K562 (cell line): ENCODE measurements around the gene COL10A1. TPM values are rescaled to one million over a fixed set of nuclear protein-coding genes. Genes with fewer than 3 reads are reported as not detected.

Experiments
- CBFA2T2 ChIP-seq: fragments of 450-650 bp; conservative IDR thresholded peaks from 2 replicates; pipeline ENCODE4 v1.6.1; 2017; ENCODE audit warnings: mild to moderate bottlenecking
- CTBP1 ChIP-seq: fragments of 450-650 bp; IDR thresholded peaks from 2 replicates; pipeline ENCODE4 v1.6.1; 2016; ENCODE audit warnings: borderline replicate concordance
- HNRNPL ChIP-seq: fragments of 200-400 bp; formaldehyde crosslinking; IDR thresholded peaks from 2 replicates; pipeline ENCODE4 v1.6.1; 2017; ENCODE audit warnings: low read depth, mild to moderate bottlenecking, low read length
- IFI16 ChIP-seq: fragments of 250-450 bp; sonication (Bioruptor Pico); IDR thresholded peaks from 2 replicates; pipeline ENCODE4 v2.1.2; 2022; ENCODE audit warnings: mild to moderate bottlenecking, inconsistent platforms
- MEF2D ChIP-seq: conservative IDR thresholded peaks from 2 replicates; pipeline ENCODE4 v1.6.1; 2016; ENCODE audit warnings: low read depth, missing genetic modification characterization, missing compliant biosample characterization
- PML ChIP-seq: IDR thresholded peaks from 2 replicates; pipeline ENCODE4 v1.6.1; 2012; ENCODE audit warnings: low read length, inconsistent platforms
- SMARCA4 ChIP-seq: fragments of 450-650 bp; IDR thresholded peaks from 2 replicates; pipeline ENCODE4 v1.6.1; 2016
- SMARCE1 ChIP-seq: fragments of 450-650 bp; IDR thresholded peaks from 2 replicates; pipeline ENCODE4 v1.7.1; 2016; ENCODE audit warnings: mild to moderate bottlenecking
- STAT5A ChIP-seq: IDR thresholded peaks from 2 replicates; pipeline ENCODE4 v1.6.1; 2012; ENCODE audit warnings: low read length, inconsistent platforms, borderline replicate concordance
- TBP ChIP-seq: optimal IDR thresholded peaks from 2 replicates; pipeline ENCODE3; 2011; ENCODE audit warnings: low read depth, low read length, improper control_type of control experiment
- TEAD4 ChIP-seq, 2 experiments: sonication (generic) in 1 of 2; formaldehyde crosslinking in 1 of 2; IDR thresholded peaks; 2 replicates each; pipeline versions ENCODE4 v1.6.1 to v1.8.0; 2012 to 2022; ENCODE audit warnings: borderline replicate concordance in 1 of 2, inconsistent platforms in 1 of 2, low read length in 1 of 2, mild to moderate bottlenecking in 1 of 2, missing genetic modification reagents in 1 of 2
- ZEB2 ChIP-seq: fragments of 450-650 bp; IDR thresholded peaks from 2 replicates; pipeline ENCODE4 v1.6.1; 2016
- ZNF707 ChIP-seq: fragments of 250-450 bp; sonication (Bioruptor Pico); conservative IDR thresholded peaks from 2 replicates; pipeline ENCODE4 v1.8.0; 2022; ENCODE audit warnings: inconsistent platforms, mild to moderate bottlenecking, moderate library complexity
- polyA plus RNA-seq, 8 experiments: library from polyadenylated mRNA; depleted of rRNA in 4 of 8; stranded (reverse) in 5 of 8; unstranded in 3 of 8; fragments of >200 nt; fragmentation: Nextera tagmentation in 2 of 8; fragmentation: Illumina TruSeq in 1 of 8; extraction: Ambion mirVana in 2 of 8; extraction: Trizol in 1 of 8; gene quantifications; 2 replicates each; pipeline versions ENCODE4 v1.2.1 to v1.2.3, GENCODE V29; 2011 to 2014; ENCODE audit warnings: inconsistent platforms in 1 of 8, missing spikeins in 1 of 8
- total RNA-seq, 7 experiments: library from RNA; depleted of rRNA in 6 of 7; stranded (reverse); fragments of >200 nt in 6 of 7; fragmentation: Illumina TruSeq in 2 of 7; extraction: Trizol in 2 of 7; gene quantifications; 2 replicates each; pipeline versions ENCODE4 v1.2.1 to v1.2.3, GENCODE V29; 2011 to 2021; ENCODE audit warnings: low replicate concordance in 1 of 7
- TF ChIP-seq, protein P1 (sequence below), 2 experiments: fragments of 450-650 bp; IDR thresholded peaks; 2 replicates each; pipeline ENCODE4 v1.6.1; 2016; ENCODE audit warnings: mild to moderate bottlenecking in 2 of 2, borderline replicate concordance in 1 of 2, low read depth in 1 of 2, moderate library complexity in 1 of 2
- TF ChIP-seq, protein P2 (sequence below): fragments of 450-650 bp; IDR thresholded peaks from 2 replicates; pipeline ENCODE4 v1.6.1; 2016
- TF ChIP-seq, protein P3 (sequence below), 2 experiments: IDR thresholded peaks in 1 of 2; conservative IDR thresholded peaks in 1 of 2; 2 replicates each; pipeline ENCODE4 v1.6.1; 2016; ENCODE audit warnings: low read depth in 2 of 2, mild to moderate bottlenecking in 1 of 2, missing compliant biosample characterization in 1 of 2, missing genetic modification characterization in 1 of 2, moderate library complexity in 1 of 2

The COL10A1 gene
- total and polyA plus RNA-seq, 9 of the 15 experiments (the other 6 are each of a cell fraction or from before 2014, with no cell fraction given), result 0.06 to 0.08 TPM; not detected in 7

DNA sequence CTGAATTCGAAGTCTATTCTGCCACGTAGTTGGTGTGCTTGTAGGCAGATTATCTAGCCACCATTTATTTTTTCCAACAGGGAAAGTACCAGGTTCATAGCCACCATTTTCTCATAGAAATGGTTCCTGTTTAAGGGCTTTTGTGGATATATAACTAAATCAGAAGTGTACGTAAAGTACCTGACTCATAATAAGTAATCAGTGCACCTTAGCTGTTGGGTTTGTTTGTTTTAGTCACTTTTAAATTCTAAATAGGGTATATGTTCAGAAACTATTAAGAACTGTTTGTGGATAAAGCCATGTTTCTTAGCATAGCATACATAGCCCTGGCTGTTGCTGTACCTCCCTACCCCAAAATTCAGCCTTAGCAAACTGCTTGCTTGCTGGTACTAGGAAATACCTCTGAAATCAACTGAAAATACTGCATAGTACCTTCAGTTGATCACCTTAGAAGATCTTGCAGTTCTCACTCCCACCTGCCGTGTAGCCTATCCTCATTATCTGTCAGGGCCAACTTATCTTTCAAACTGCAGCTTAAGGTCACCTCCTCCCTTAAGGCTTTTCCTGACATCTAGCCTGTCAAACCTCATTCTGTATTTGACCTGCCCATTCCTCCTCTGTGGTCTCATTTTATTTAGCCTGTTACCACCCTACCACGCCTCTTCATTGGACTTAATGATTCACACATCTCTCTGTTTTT, 44.6 kb upstream of the COL10A1 start (continued):
- TF ChIP-seq, protein P1, sequence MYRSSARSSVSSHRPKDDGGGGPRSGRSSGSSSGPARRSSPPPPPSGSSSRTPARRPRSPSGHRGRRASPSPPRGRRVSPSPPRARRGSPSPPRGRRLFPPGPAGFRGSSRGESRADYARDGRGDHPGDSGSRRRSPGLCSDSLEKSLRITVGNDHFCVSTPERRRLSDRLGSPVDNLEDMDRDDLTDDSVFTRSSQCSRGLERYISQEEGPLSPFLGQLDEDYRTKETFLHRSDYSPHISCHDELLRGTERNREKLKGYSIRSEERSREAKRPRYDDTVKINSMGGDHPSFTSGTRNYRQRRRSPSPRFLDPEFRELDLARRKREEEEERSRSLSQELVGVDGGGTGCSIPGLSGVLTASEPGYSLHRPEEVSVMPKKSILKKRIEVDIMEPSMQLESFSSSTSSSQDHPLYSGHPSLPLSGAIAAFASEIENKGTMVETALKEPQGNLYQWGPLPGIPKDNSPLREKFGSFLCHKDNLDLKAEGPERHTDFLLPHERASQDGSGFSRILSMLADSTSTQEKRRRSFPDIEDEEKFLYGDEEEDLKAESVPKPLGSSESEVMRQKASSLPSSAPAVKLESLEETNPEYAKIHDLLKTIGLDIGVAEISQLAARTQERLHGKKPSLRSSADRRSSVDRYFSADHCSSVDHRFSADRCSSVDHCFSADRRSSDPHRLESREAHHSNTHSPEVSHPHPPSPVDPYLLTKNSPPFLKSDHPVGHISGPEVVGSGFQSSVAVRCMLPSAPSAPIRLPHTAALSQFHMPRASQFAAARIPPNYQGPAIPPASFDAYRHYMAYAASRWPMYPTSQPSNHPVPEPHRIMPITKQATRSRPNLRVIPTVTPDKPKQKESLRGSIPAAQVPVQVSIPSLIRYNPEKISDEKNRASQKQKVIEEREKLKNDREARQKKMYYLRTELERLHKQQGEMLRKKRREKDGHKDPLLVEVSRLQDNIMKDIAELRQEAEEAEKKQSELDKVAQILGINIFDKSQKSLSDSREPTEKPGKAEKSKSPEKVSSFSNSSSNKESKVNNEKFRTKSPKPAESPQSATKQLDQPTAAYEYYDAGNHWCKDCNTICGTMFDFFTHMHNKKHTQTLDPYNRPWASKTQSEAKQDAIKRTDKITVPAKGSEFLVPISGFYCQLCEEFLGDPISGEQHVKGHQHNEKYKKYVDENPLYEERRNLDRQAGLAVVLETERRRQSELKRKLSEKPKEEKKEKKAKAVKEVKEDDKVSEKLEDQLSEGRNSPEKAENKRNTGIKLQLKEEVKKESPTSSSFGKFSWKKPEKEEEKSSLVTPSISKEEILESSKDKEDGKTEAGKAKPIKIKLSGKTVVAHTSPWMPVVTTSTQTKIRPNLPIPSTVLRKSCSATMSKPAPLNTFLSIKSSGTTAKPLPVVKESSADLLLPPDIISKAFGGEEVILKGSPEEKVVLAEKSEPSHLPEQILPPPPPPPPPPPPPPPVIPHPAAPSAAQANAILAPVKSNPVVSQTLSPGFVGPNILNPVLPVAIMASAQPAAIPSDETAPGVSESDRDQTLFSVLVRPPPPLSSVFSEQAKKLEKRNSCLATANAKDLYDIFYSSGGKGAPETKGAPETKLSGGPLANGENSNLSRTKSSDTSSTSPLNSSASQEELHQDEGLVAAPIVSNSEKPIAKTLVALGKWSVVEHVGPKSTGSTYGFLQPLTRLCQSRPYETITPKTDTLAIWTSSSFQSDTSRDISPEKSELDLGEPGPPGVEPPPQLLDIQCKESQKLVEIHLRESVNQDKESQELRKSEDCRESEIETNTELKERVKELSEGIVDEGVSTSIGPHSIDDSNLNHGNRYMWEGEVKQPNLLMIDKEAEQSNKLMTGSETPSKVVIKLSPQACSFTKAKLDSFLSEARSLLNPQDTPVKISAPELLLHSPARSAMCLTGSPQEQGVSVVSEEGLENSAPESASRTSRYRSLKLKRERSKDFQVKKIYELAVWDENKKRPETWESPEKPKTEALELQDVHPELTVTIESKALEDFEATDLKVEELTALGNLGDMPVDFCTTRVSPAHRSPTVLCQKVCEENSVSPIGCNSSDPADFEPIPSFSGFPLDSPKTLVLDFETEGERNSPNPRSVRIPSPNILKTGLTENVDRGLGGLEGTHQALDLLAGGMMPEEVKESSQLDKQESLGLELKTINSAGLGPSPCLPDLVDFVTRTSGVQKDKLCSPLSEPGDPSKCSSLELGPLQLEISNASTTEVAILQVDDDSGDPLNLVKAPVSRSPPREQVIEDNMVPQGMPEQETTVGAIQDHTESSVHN (IDR thresholded peaks at IDR 0.05; ENCODE audit: borderline replicate concordance in 1 of 2, low read depth in 1 of 2), result no peak
- TF ChIP-seq ZNF707 (CRISPR knock-in tag) (no peak), IFI16 (CRISPR knock-in tag) (no peak), TBP (no peak), CBFA2T2 (peak; percentile 52), TEAD4 (IDR thresholded peaks at IDR 0.05; ENCODE audit: low read length) (peak; percentile 45; the same call in 1 of the 2 replicates), TEAD4 (CRISPR knock-in tag; IDR thresholded peaks at IDR 0.05; ENCODE audit: borderline replicate concordance) (no peak), MEF2D (tag) (no peak), HNRNPL (no peak), ZEB2 (peak; percentile 63; the same call in 1 of the 2 replicates), SMARCA4 (peak; percentile 28; the same call in 1 of the 2 replicates), PML (no peak), CTBP1 (peak; percentile 51; the same call in 1 of the 2 replicates), STAT5A (peak; percentile 9; the same call in 1 of the 2 replicates), SMARCE1 (peak; percentile 29; the same call in 1 of the 2 replicates)
- TF ChIP-seq, protein P2, sequence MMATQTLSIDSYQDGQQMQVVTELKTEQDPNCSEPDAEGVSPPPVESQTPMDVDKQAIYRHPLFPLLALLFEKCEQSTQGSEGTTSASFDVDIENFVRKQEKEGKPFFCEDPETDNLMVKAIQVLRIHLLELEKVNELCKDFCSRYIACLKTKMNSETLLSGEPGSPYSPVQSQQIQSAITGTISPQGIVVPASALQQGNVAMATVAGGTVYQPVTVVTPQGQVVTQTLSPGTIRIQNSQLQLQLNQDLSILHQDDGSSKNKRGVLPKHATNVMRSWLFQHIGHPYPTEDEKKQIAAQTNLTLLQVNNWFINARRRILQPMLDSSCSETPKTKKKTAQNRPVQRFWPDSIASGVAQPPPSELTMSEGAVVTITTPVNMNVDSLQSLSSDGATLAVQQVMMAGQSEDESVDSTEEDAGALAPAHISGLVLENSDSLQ, result peak; percentile 50; the same call in 1 of the 2 replicates
- TF ChIP-seq, protein P3, sequence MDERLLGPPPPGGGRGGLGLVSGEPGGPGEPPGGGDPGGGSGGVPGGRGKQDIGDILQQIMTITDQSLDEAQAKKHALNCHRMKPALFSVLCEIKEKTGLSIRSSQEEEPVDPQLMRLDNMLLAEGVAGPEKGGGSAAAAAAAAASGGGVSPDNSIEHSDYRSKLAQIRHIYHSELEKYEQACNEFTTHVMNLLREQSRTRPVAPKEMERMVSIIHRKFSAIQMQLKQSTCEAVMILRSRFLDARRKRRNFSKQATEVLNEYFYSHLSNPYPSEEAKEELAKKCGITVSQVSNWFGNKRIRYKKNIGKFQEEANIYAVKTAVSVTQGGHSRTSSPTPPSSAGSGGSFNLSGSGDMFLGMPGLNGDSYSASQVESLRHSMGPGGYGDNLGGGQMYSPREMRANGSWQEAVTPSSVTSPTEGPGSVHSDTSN (CRISPR knock-in tag; IDR thresholded peaks at IDR 0.05; ENCODE audit: low read depth), result no peak
- TF ChIP-seq, protein P3 (tag; conservative IDR thresholded peaks at IDR 0.05; ENCODE audit: low read depth), result 0 out of 2 replicates have a peak, but pooled peaks have one; percentile 7
